Measurements from ENCODE around the gene POLD1.
"Not testable (repeated sequence)": the region's sequence is repeated elsewhere in the genome, so short reads cannot be mapped to it uniquely, and the experiment has no call there.

POLD1 gene

DNA sequence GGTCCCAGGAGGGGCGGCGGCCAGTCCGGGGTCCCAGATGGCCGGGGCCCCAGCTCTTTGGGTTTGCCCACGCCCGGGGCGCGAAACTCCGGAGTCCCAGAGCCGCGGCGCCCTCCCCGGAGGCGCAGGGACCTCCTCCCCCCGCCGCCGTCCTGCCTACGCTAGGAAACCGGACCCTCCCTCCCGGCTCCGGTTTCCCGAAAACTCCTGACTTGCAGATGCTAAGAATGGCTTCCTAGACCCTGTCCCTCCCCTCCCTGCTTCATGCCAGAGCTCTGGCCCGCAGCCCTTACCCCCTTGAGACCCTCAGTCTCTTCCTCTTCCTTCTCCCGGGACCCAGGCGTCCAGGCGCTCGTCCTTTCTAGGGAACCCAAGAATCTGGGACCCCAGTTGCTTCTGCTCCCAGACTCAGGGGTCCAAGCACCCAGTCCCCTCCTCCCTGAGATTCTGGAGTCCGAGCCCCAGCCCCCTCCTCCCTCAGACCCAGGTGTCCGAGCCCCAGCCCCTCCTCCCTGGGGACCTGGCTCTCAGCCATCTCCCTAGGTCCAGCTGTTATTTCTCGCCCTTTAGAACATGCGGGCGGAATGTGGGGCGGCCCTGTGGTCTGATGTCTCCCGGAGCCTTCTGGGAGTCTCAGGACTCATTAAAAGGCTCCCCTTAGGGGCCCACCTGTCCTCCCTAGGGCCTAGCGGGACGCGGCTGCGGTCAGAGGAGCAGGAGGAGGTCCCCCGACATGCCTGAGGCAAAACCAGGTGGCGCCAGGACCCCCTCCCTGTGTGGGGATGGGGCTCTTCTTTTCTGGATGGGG, 48.3 kb downstream of the POLD1 start, which contains the start of gene MYBPC2:
TSS of gene MYBPC2 (plus strand) at position 672 of the 808 bp plus-strand sequence. CDS start at position 734, 62 bp downstream.
- in situ Hi-C loops (cut with MboI; ENCODE audit: low sequenced_read_pairs), result no loop called here

- in situ Hi-C loops (cut with MboI; ENCODE audit: low sequenced_read_pairs), result no loop called here
These were observed 49.3 kb downstream of the POLD1 start for GRCh38 chr19:50433201-50434180.

DNA sequence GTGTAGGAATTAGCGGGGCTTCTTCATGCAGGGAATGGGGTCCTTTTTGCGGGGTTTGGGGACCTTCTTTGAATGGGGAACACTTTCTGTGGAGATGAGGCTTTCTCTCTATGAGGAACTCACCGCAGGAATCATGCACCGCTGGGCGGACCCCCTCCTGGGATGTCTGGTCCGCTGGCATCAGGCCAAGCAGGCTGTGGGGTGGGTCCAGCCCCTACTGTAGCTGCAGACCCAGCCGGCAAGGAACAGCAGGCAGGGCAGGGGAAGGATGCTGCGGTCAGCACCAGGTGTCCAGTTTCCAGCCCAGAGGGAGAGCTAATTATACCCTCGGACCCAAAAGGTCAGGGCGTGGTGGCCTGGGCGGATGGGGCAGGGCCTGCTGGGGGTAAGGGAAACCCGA, 50.4 kb downstream of the POLD1 start:
- in situ Hi-C loops (cut with MboI; ENCODE audit: low sequenced_read_pairs), result no loop called here

DNA sequence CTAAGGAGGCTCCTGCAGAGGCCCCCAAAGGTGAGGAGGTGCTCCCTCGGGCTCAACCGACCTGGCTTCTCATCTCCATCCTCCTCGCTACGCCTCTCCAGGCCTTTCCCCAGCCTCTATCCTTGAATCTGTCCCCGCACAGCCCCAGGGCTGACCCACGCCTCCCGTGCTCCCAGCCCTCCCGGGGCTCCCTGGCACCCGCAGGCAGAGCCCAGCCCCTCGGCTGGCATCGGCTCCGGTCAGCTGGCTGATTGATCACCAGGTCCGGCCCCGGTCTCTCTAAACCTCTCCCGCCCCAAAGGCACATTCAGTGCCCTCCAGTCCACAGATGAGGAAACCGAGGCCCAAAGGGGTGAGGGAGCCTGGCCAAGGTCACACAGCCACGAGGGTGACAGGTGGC, 51.1 kb downstream of the POLD1 start:
- in situ Hi-C loops (cut with MboI; ENCODE audit: low sequenced_read_pairs), result no loop called here

- in situ Hi-C loops (cut with MboI; ENCODE audit: low sequenced_read_pairs), result no loop called here
These were observed 51.5 kb downstream of the POLD1 start for GRCh38 chr19:50435627-50436026.

GRCh38 chr19:50437862-50438449, 53.8 kb downstream of the POLD1 start:
- in situ Hi-C loops (cut with MboI; ENCODE audit: low sequenced_read_pairs), result no loop called here

- in situ Hi-C loops (cut with MboI; ENCODE audit: low sequenced_read_pairs), result not testable (repeated sequence)
These were observed 55.0 kb downstream of the POLD1 start for GRCh38 chr19:50439130-50439529.

DNA sequence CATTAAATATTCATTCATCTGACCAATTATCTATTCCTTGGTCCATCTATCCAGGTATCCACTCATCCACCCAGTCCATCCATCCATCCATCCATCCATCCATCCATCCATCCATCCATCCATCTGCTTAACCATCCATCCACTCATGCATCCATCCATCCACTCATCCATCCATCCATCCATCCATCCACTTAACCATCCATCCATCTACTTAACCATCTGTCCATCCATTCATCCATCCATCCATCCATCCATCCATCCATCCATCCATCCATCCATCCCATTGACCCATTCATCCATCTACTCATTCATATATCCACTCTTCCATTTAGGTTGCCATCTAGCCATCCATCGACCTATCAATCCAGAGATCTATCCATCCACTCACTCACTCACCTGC, 59.9 kb downstream of the POLD1 start:
- in situ Hi-C loops (cut with MboI; ENCODE audit: low sequenced_read_pairs), result no loop called here

DNA sequence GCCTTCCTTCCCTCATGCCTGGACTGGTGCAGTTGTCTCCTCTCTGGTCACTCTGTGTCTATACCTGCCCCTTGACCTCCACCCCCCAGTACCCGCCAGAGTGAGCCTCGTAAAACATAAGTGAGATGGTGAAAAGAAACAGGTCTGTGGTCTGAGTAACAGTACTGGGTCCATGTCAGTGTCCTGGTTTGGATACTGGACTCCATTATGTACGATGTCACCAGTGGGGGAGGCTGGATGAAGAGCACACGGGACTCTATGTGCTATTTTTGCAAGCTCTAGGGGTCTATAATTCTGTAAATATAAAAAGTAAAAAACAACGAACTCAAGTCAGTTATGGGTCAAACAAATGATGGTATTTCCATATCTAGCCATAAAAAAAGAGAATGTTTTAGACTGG, 62.9 kb downstream of the POLD1 start:
- in situ Hi-C loops (cut with MboI; ENCODE audit: low sequenced_read_pairs), result no loop called here

DNA sequence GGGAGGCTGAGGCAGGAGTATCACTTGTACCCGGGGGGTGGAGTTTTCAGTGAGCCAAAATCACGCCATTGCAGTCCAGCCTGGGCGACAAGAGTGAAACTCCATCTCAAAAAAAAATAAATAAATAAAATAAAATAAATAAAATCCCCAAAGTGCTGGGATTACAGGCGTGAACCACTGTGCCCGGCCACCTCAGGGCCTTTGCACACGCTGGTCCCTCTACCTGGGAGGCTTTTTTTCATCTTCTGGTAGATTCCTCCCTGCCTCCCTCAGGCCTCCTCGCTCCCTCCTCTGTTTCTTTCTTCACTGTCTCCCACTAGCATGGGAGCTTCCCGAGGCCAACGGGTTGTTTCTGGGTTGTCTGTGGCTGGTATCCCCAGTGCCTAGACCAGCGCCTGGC, 63.6 kb downstream of the POLD1 start:
- in situ Hi-C loops (cut with MboI; ENCODE audit: low sequenced_read_pairs), result no loop called here

DNA sequence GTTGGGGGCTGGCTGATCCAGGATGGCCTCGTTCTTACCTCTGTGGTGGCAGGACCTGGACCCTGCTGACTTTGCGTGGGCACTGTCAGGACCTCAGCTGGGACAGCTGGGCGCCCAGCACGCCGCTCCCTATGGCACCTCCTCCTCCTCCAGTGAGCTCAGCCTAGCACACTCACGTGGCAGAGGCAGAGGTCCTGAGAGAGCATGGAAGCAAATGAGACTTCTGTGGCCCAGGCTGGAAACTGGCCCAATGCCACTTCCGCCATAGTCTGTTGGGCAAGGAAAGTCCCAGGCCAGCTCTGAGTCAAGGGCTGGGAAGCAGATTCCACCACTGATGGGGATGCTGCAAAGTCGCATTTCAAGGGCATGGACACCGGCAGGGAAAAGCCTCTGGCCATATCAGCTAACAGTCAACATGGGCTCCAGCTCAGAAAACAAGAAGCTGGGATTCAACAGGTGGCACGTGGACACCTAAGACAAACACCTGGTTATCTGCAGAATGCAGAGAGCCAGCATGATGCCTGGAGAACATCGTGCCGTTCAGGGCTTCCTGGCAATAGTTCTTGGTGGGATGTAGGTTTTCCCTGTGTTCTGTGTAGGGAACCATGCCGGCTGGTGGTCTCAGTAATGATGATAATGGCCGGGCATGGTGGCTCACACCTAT, 65.2 kb downstream of the POLD1 start:
- in situ Hi-C loops (cut with MboI; ENCODE audit: low sequenced_read_pairs), result no loop called here

DNA sequence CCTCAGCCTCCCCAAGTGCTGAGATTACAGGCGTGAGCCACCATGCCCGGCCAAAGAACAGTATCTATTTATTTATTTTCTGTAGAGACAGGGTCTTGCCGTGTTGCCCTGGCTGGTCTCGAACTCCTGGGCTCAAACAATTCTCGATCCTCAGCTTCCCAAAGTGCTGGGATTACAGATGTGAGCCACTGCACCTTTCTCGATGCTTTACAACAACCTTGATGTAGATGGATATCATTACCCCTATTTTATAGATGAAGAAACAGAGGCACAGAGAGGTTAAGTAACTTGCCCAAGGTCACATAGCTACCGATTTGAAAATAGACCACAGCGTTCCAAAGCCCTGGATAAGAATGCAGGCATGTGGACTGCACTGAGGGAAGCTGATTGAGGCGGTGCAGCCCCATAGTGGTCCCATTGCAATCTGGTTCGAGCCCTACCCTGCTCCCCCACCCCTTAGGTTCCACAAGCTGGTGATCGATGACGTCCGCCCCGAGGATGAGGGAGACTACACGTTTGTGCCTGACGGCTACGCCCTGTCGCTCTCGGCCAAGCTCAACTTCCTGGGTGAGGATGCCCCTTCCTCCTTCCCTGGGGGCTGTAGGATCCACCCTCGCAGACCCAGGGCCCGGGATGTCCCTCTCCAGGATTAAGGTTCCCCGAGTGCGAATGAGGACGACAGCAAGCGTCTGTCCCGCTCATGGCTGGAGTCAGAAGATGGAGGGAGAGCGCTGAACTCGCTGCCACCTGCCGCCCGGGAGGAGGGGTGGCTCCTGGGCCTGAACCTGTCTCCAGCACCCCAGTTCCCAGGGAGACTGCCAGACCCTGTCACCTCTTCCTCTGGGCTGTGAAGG, 66.4 kb downstream of the POLD1 start:
- in situ Hi-C loops (cut with MboI; ENCODE audit: low sequenced_read_pairs), result no loop called here

DNA sequence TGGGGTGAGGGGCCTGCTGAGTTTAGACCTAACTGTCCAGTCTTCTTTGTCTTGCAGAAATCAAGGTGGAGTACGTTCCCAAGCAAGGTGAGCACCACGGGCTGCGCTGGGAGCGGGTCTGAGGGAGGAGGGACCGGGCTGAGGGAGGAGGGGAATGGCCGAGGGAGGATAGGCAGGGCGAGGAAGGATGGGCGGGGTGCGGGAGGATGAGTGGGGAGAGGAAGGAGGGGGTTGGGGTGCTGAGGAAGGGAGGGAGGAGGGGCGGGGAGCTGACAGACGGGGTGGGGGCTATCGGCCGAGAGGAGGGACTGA, 67.0 kb downstream of the POLD1 start:
- in situ Hi-C loops (cut with MboI; ENCODE audit: low sequenced_read_pairs), result no loop called here

GRCh38 chr19:50453243-50453642, 69.1 kb downstream of the POLD1 start:
- in situ Hi-C loops (cut with MboI; ENCODE audit: low sequenced_read_pairs), result no loop called here

DNA sequence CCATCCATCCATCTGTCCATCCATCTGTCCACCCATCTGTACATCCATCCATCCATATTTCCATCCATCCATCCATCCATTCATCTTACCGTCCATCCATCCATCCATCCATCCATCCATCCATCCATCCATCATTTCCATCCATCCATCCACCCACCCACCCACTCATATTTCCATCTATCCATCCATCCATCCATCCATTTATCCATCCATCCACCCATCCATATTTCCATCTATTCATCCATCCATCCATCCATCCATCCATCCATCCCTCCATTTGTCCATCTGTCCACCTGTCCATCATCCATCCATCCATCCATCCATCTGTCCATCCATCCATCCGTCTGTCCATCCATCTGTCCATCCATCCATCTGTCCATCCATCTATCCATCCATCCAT, 71.8 kb downstream of the POLD1 start:
- in situ Hi-C loops (cut with MboI; ENCODE audit: low sequenced_read_pairs), result no loop called here

DNA sequence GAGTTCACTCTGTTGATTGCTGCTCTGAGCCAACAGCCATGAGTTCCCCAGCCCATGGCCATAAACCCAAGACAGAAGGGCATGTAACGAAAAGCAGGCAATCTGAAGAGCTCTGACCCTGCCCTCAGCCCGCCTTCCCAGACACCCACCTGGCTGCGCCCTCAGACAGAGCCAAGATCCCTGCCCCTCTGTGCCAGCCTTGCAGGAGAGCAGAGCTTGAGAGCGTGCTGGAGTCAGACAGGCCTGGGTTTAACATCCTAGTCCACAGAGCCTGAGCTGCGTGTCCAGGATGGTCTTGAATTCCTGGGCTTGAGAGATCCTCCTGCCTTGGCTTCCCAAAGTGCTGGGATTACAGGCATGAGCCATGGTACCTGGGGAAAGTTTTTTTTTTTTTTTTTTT, 73.2 kb downstream of the POLD1 start:
- in situ Hi-C loops (cut with MboI; ENCODE audit: low sequenced_read_pairs), result no loop called here

DNA sequence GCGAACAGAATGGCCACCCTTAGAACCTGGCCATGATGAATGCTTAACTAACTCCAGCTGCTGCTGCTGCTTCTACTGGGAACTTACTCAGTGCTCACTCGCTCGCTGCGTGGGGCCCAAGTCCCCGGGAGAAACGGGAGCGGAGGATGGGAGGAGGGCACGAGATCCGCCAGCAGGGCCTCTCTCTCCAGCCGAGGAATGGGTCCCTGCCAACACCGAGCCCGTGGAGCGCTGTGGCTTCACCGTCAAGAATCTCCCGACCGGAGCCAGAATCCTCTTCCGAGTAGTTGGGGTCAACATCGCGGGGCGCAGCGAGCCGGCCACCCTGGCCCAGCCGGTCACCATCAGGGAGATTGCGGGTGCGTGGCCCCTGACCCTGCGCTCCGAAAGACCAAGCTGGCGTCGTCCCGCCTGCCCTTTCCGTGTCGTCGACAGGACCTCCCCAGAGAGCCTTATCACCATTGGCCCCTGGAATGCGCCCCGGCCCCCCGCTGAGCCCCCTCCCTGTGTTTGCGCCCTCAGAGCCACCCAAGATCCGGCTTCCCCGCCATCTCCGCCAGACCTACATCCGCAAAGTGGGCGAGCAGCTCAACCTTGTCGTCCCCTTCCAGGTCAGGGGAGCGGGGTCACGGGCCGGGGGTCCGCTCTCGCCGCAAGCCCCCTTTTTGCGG, 74.4 kb downstream of the POLD1 start:
- in situ Hi-C loops (cut with MboI; ENCODE audit: low sequenced_read_pairs), result no loop called here

DNA sequence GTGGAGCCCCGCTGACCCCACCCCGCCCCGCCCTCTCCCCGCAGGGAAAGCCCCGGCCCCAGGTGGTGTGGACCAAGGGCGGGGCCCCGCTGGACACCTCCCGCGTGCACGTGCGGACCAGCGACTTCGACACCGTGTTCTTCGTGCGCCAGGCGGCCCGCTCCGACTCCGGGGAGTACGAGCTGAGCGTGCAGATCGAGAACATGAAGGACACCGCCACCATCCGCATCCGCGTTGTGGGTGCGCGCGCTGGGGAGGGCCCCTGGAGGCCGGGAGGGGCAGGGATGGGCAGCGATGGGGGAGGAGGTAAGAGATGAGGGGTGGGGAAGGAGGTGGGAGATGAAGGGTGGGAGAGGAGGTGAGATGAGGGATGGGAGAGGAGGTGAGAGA, 74.9 kb downstream of the POLD1 start:
- in situ Hi-C loops (cut with MboI; ENCODE audit: low sequenced_read_pairs), result no loop called here

- in situ Hi-C loops (cut with MboI; ENCODE audit: low sequenced_read_pairs), result loop anchor here (5.0 kb wide), 1 partner anchor 92 kb away; the partner anchor contains the start of gene NAPSA
These were observed 75.5 kb downstream of the POLD1 start for GRCh38 chr19:50459638-50460037.

Data from HL-60/S4 (cell line).